Naive thymus-derived CD4-positive, alpha-beta T cell (primary cell): ENCODE results near the gene C16orf87. TPM values are rescaled to one million over a fixed set of nuclear protein-coding genes. Genes with fewer than 3 reads are reported as not detected.

Experiments used
- ATAC-seq: fragments of 150-1000 bp; cut with Tn5 transposase; 2 replicates; pipeline ENCODE4 v1.10.0; 2021; ENCODE audit warnings: mild to moderate bottlenecking, moderate library complexity
- CTCF ChIA-PET: fragments of 350-600 bp; sonication (Branson Sonifier 250); formaldehyde crosslinking; loops from one replicate; lab custom pipeline; 2021; ENCODE audit warnings: antibody characterized with exemption; lab: Charles Lee
- POLR2A ChIA-PET: fragments of 350-600 bp; sonication (Branson Sonifier 250); formaldehyde crosslinking; loops from one replicate; lab custom pipeline; 2021; ENCODE audit warnings: antibody characterized with exemption, inconsistent platforms; lab: Charles Lee
- DNase-seq, 9 donors: peaks; one replicate each; pipeline versions ENCODE4 v3.0.0 to v3.0.0-alpha.2; 2020 to 2022; ENCODE audit warnings: mixed read lengths in 1 of 9
- H3K27ac ChIP-seq: one replicate; pipeline ENCODE4 v1.7.0; 2013; ENCODE audit warnings: mild to moderate bottlenecking, low read depth, low read length, moderate library complexity
- H3K27me3 ChIP-seq, 2 donors: one replicate each; pipeline ENCODE4 v1.7.0; 2013; ENCODE audit warnings: low read length in 2 of 2, mild to moderate bottlenecking in 2 of 2, moderate library complexity in 2 of 2; ENCODE audit not compliant: control insufficient read depth in 2 of 2, insufficient read depth in 2 of 2
- H3K36me3 ChIP-seq, 3 experiments: 1 replicate in 2 of 3; 2 replicates in 1 of 3; pipeline ENCODE4 v1.7.0; 2013; ENCODE audit warnings: low read length in 3 of 3, mild to moderate bottlenecking in 3 of 3, moderate library complexity in 1 of 3; ENCODE audit not compliant: insufficient read depth in 3 of 3, control insufficient read depth in 2 of 3
- H3K4me1 ChIP-seq, 2 donors: one replicate each; pipeline ENCODE4 v1.7.0; 2013; ENCODE audit warnings: low read length in 2 of 2, mild to moderate bottlenecking in 2 of 2, moderate library complexity in 1 of 2; ENCODE audit not compliant: control insufficient read depth in 2 of 2, insufficient read depth in 2 of 2
- H3K4me3 ChIP-seq: 2 replicates; pipeline ENCODE4 v1.7.0; 2013; ENCODE audit warnings: mild to moderate bottlenecking, low read length
- H3K9me3 ChIP-seq, 3 experiments: 1 replicate in 2 of 3; 2 replicates in 1 of 3; pipeline ENCODE4 v1.7.0; 2013; ENCODE audit warnings: low read length in 3 of 3; ENCODE audit not compliant: control insufficient read depth in 2 of 3
- H3K27ac Mint-ChIP-seq, 9 donors: one replicate each; pipeline ENCODE4 v1.8.0; 2020 to 2022; ENCODE audit warnings: mixed read lengths in 9 of 9, mild to moderate bottlenecking in 8 of 9, moderate library complexity in 5 of 9, inconsistent platforms in 2 of 9
- H3K27me3 Mint-ChIP-seq, 5 donors: one replicate each; pipeline ENCODE4 v1.8.0; 2021 to 2022; ENCODE audit warnings: mixed read lengths in 5 of 5, mild to moderate bottlenecking in 1 of 5
- H3K36me3 Mint-ChIP-seq, 5 donors: one replicate each; pipeline ENCODE4 v1.8.0; 2020 to 2022; ENCODE audit warnings: mixed read lengths in 5 of 5, mild to moderate bottlenecking in 3 of 5, inconsistent platforms in 1 of 5
- H3K4me1 Mint-ChIP-seq, 7 donors: one replicate each; pipeline ENCODE4 v1.8.0; 2020 to 2022; ENCODE audit warnings: mixed read lengths in 7 of 7, mild to moderate bottlenecking in 3 of 7, inconsistent platforms in 1 of 7
- H3K4me3 Mint-ChIP-seq, 10 donors: one replicate each; pipeline ENCODE4 v1.8.0; 2020 to 2022; ENCODE audit warnings: mild to moderate bottlenecking in 10 of 10, mixed read lengths in 10 of 10, moderate library complexity in 6 of 10, inconsistent platforms in 2 of 10
- H3K9me3 Mint-ChIP-seq, 11 donors: one replicate each; pipeline ENCODE4 v1.8.0; 2020 to 2022; ENCODE audit warnings: mixed read lengths in 11 of 11, mild to moderate bottlenecking in 4 of 11, inconsistent platforms in 1 of 11, moderate library complexity in 1 of 11
- intact Hi-C, 2 donors: fragments of 100-400 bp; cut with micrococcal nuclease; formaldehyde crosslinking; loops; one replicate each; pipeline ENCODE4 v1.15.1; 2023
- polyA plus RNA-seq, 2 donors: library from polyadenylated mRNA; unstranded; fragments of 300-500 nt; fragmentation: Illumina TruSeq; gene quantifications; one replicate each; pipeline ENCODE4 v1.2.3, GENCODE V29; 2021
- total RNA-seq, 6 experiments: library from RNA in 5 of 6; stranded (reverse) in 5 of 6; gene quantifications; 1 replicate in 5 of 6; 2 replicates in 1 of 6; pipeline ENCODE4 v1.2.3 and lab custom pipeline; 2021 to 2026

The C16orf87 gene
- total and polyA plus RNA-seq, 7 experiments from 2014 or later, result 5.3 to 14.0 (median 8.8) TPM

DNA sequence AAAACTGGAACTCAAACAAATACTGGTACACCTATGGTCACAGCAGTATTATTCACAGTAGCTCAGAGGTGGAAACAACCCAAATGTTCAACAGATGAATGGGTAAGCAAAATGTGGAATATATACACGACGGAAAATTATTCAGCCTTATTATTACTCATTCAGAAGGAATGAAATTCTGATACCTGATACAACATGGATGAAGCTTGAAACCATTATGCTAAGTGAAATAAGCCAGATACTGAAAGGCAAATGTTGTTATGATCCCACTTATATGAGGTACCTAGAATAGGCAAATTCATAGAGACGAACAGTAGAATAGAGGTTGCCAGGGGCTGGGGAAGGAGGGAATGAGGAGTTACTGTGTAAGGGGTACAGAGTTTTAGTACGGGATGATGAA lies 55.8 kb downstream of the C16orf87 start:
- Mint-ChIP-seq H3K27me3 (peaks cover 0 to 7% (median 0%) of the 10 kb centered on the region in 5 donors), H3K27ac (no peak overlapping the region), H3K9me3 (peaks cover 0 to 2% (median 0%) of the 10 kb centered on the region in 11 donors), H3K36me3 (no peaks in the 10 kb centered on the region), H3K4me3 (no peak overlapping the region), H3K4me1 (no peaks in the 10 kb centered on the region)
- Histone ChIP-seq H3K27me3 (no peaks in the 10 kb centered on the region), H3K4me3 (no peak overlapping the region), H3K27ac (no peak overlapping the region), H3K36me3 (no peaks in the 10 kb centered on the region), H3K4me1 (no peaks in the 10 kb centered on the region), H3K9me3 (no peaks in the 10 kb centered on the region)
- ChIA-PET CTCF (no interaction called here), POLR2A (no interaction called here)
- ATAC-seq, result no peak
- no peak for DNase-seq
- intact Hi-C loops, result no loop called here

DNA sequence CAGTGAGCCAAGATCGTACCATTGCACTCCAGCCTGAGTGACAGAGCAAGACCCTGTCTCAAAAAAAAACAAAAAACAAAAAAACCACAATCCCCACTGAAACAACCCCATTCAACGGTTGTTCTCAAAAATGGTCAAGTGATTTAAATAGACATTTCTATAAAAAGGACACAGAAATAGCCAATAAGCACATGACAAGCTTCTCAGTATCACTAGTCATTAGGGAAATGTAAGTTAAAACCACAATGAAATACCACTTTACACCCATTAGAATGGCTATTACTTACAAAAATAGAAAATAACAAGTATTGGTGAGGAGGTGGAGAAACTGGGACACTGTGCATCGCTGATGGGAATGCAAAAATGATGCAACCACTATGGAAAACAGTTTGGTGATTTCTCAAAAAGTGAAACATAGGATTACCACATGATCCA lies 56.2 kb downstream of the C16orf87 start:
- Mint-ChIP-seq H3K4me1 (no peaks in the 10 kb centered on the region), H3K36me3 (peaks cover 0 to 1% (median 0%) of the 10 kb centered on the region in 5 donors), H3K4me3 (no peak overlapping the region), H3K27ac (no peak overlapping the region), H3K9me3 (peaks cover 0 to 2% (median 0%) of the 10 kb centered on the region in 11 donors), H3K27me3 (peaks cover 0 to 7% (median 0%) of the 10 kb centered on the region in 5 donors)
- ChIA-PET POLR2A (no interaction called here), CTCF (no interaction called here)
- Histone ChIP-seq H3K9me3 (no peaks in the 10 kb centered on the region), H3K36me3 (no peaks in the 10 kb centered on the region), H3K27ac (no peak overlapping the region), H3K27me3 (no peaks in the 10 kb centered on the region), H3K4me3 (no peak overlapping the region), H3K4me1 (no peaks in the 10 kb centered on the region)
- ATAC-seq (no peak), DNase-seq (no peak)
- intact Hi-C loops, result no loop called here

- peaks cover 0 to 3% (median 0%) of the 10 kb centered on the region in 5 donors for H3K36me3 Mint-ChIP-seq
- DNase-seq (no peak), ATAC-seq (no peak)
- no peak overlapping the region for H3K4me3 Mint-ChIP-seq
- no peak overlapping the region for H3K27ac Mint-ChIP-seq
- no peaks in the 10 kb centered on the region for H3K36me3 ChIP-seq
- H3K27ac ChIP-seq, result no peak overlapping the region
- H3K27me3 Mint-ChIP-seq, result peaks cover 0 to 9% (median 0%) of the 10 kb centered on the region in 5 donors
- no peaks in the 10 kb centered on the region for H3K27me3 ChIP-seq
- ChIA-PET POLR2A (no interaction called here), CTCF (no interaction called here)
- intact Hi-C loops, result no loop called here
- no peaks in the 10 kb centered on the region for H3K4me1 ChIP-seq
- H3K9me3 Mint-ChIP-seq, result peaks cover 0 to 2% (median 0%) of the 10 kb centered on the region in 11 donors
- H3K9me3 ChIP-seq, result no peaks in the 10 kb centered on the region
- no peak overlapping the region for H3K4me3 ChIP-seq
- no peaks in the 10 kb centered on the region for H3K4me1 Mint-ChIP-seq
These were observed 58.5 kb downstream of the C16orf87 start for GRCh38 chr16:46772463-46772862.

DNA sequence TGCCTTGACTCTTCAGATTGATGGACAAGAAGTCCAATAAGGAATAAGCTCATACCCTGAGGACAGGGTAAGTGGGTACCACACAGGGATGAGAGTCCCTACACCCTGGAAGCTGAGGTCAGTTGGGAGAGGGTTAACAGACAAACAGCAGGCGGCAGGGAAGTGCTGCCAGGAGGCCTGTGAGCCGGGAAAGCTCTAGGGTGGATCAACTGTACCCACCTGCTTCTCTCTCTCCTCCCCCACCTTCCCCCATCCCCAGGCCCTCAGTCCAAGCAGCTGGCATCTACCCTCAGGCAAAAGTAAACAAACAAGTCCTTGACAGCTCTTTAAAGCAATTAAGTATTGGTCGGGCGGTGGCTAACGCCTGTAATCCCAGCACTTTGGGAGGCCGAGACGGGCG lies 62.2 kb downstream of the C16orf87 start:
- Histone ChIP-seq H3K36me3 (no peaks in the 10 kb centered on the region), H3K4me3 (no peak overlapping the region), H3K4me1 (no peaks in the 10 kb centered on the region), H3K27ac (no peak overlapping the region), H3K27me3 (no peaks in the 10 kb centered on the region), H3K9me3 (no peaks in the 10 kb centered on the region)
- H3K9me3 Mint-ChIP-seq, result no peaks in the 10 kb centered on the region
- H3K4me3 Mint-ChIP-seq, result no peak overlapping the region
- ATAC-seq, result no peak
- H3K36me3 Mint-ChIP-seq, result peaks cover 0 to 3% (median 0%) of the 10 kb centered on the region in 5 donors
- H3K27me3 Mint-ChIP-seq, result peaks cover 0 to 9% (median 0%) of the 10 kb centered on the region in 5 donors
- no peak for DNase-seq
- no peak overlapping the region for H3K27ac Mint-ChIP-seq
- ChIA-PET CTCF (no interaction called here), POLR2A (no interaction called here)
- H3K4me1 Mint-ChIP-seq, result peaks cover 0 to 4% (median 0%) of the 10 kb centered on the region in 7 donors
- intact Hi-C loops, result no loop called here

DNA sequence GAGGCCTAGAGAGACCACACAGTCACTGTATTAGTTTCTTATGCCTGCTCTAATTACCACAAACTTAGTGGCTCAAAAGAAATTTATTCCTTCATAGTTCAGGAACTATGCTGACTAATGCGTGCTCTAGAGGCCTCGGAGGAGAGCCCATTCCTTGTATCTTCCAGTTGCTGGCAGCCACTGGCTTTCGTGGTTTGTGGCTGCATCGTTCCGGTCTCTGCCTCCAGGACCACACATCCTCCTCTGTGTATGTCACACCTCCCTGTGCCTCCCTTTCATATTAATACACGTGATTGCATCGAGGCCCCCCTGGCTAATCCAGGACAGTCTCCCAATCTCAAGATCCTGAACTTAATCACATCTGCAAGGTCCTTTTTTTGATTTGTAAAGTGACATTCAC lies 65.9 kb downstream of the C16orf87 start:
- peaks cover 0 to 4% (median 0%) of the 10 kb centered on the region in 7 donors for H3K4me1 Mint-ChIP-seq
- no peak for DNase-seq
- CTCF ChIA-PET, result no interaction called here
- Histone ChIP-seq H3K9me3 (no peaks in the 10 kb centered on the region), H3K36me3 (no peaks in the 10 kb centered on the region), H3K4me1 (no peaks in the 10 kb centered on the region), H3K4me3 (no peak overlapping the region), H3K27ac (no peak overlapping the region), H3K27me3 (no peaks in the 10 kb centered on the region)
- H3K4me3 Mint-ChIP-seq, result no peak overlapping the region
- H3K27ac Mint-ChIP-seq, result no peak overlapping the region
- POLR2A ChIA-PET, result no interaction called here
- intact Hi-C loops, result no loop called here
- H3K9me3 Mint-ChIP-seq, result no peaks in the 10 kb centered on the region
- H3K36me3 Mint-ChIP-seq, result peaks cover 0 to 3% (median 0%) of the 10 kb centered on the region in 5 donors
- ATAC-seq, result no peak
- H3K27me3 Mint-ChIP-seq, result peaks cover 0 to 4% (median 0%) of the 10 kb centered on the region in 5 donors

DNA sequence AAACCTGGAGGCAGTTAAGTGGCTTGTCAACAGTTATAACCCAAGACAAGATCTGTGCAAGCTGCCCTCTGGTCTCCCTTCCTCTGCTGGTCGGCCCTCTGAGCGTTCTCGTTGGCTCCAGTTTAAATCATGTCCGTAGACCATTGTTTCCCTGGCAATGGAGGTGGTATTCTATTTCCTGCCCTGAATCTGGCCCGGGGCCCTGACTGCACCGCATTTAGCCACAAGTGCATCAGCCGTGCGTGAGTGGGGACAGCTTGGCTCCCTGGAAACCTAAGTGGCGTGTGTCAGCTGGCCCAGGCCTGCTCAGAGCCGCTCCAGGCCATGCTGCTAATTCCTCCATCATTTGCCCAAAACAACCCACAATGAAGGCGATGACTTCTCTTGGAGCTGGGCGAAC lies 67.8 kb downstream of the C16orf87 start:
- no peak overlapping the region for H3K27ac Mint-ChIP-seq
- peaks cover 0 to 8% (median 0%) of the 10 kb centered on the region in 5 donors for H3K27me3 Mint-ChIP-seq
- Histone ChIP-seq H3K4me3 (no peak overlapping the region), H3K4me1 (no peaks in the 10 kb centered on the region), H3K9me3 (no peaks in the 10 kb centered on the region), H3K27me3 (no peaks in the 10 kb centered on the region), H3K36me3 (no peaks in the 10 kb centered on the region), H3K27ac (no peak overlapping the region)
- peaks cover 0 to 4% (median 0%) of the 10 kb centered on the region in 7 donors for H3K4me1 Mint-ChIP-seq
- CTCF ChIA-PET, result no interaction called here
- intact Hi-C loops, result no loop called here
- POLR2A ChIA-PET, result no interaction called here
- DNase-seq (no peak), ATAC-seq (no peak)
- no peaks in the 10 kb centered on the region for H3K9me3 Mint-ChIP-seq
- H3K4me3 Mint-ChIP-seq, result no peak overlapping the region
- no peaks in the 10 kb centered on the region for H3K36me3 Mint-ChIP-seq

DNA sequence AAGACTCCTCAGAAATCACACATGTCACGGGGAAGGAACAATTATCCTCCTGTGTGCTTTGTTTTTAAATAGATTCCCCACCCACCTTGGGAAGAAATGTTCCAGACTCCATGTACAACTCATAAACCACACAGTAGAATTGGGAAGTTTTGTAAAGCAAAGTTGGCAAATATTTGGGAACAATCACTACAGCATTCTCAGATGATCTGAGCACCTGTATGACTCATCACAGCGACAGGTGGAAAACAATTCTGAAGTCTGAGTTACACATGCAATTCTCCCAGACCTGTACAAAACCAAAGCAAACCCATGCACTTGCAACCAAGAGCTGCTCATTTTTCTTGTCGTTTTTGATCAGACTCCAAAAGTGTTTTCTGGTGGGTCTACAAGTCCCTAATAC lies 68.4 kb downstream of the C16orf87 start:
- Mint-ChIP-seq H3K4me3 (no peak overlapping the region), H3K27ac (no peak overlapping the region), H3K36me3 (no peaks in the 10 kb centered on the region), H3K4me1 (peaks cover 0 to 4% (median 0%) of the 10 kb centered on the region in 7 donors), H3K27me3 (peaks cover 0 to 8% (median 0%) of the 10 kb centered on the region in 5 donors), H3K9me3 (no peaks in the 10 kb centered on the region)
- DNase-seq (no peak), ATAC-seq (no peak)
- ChIA-PET CTCF (no interaction called here), POLR2A (no interaction called here)
- no peaks in the 10 kb centered on the region for H3K36me3 ChIP-seq
- intact Hi-C loops, result no loop called here
- H3K9me3 ChIP-seq, result no peaks in the 10 kb centered on the region
- no peaks in the 10 kb centered on the region for H3K4me1 ChIP-seq
- no peaks in the 10 kb centered on the region for H3K27me3 ChIP-seq
- H3K4me3 ChIP-seq, result no peak overlapping the region
- H3K27ac ChIP-seq, result no peak overlapping the region
